Activated CD8-positive, alpha-beta memory T cell treated with anti-CD3 and anti-CD28 coated beads, Interleukin-2, amount 50 U/mL, for 24 hours (primary cell): ENCODE results near the gene ZNF609.
"Not testable (repeated sequence)": the region's sequence is repeated elsewhere in the genome, so short reads cannot be mapped to it uniquely, and the experiment has no call there.

Source experiments
- DNase-seq: peaks from one replicate; pipeline ENCODE4 v3.0.0-alpha.2; 2020; ENCODE audit errors: extremely low read depth

The ZNF609 gene

DNA sequence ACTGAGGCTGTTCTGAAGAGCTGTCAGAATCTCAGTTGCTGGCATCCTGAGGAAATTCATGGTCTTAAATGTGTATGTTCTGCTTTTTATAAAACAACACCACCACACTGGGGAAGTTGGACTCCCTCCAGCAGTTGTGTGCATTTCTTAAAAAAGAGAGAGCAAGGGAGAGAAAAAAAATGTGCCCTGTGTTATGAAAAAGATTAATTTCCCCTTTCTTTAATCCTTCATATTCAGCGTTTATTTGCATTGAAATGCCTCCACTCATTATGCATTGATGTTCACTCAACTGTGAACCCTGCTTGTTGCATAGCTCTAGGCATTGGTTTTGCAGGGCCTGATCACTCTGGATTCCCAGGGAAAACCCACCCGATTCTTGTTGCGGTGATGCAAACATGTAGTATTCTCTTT is 4.4 kb upstream of the ZNF609 start:
- DNase-seq = no peak

DNA sequence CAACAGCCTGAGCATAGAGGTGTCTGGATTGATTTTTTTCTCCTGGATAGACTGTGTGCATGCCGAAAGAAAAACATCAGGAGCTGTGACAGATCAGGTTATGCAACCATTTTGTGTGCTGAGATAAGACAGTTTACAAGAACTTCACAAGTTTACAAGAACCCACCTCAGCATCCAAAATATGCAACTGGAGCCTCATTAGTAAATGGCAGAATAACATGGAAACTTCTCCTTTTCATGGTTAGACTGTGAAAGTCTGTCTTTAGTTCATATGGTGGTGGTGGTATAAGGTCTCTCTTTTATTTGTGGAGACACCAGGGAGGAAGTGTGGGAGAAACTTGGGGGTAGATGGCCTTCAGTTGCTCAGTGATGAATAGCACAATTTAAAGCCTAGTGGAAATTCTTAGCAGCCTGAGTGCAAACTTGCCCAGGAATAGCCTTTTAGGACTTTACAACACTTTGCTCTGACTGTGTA is 3.7 kb upstream of the ZNF609 start:
- DNase-seq = no peak

DNA sequence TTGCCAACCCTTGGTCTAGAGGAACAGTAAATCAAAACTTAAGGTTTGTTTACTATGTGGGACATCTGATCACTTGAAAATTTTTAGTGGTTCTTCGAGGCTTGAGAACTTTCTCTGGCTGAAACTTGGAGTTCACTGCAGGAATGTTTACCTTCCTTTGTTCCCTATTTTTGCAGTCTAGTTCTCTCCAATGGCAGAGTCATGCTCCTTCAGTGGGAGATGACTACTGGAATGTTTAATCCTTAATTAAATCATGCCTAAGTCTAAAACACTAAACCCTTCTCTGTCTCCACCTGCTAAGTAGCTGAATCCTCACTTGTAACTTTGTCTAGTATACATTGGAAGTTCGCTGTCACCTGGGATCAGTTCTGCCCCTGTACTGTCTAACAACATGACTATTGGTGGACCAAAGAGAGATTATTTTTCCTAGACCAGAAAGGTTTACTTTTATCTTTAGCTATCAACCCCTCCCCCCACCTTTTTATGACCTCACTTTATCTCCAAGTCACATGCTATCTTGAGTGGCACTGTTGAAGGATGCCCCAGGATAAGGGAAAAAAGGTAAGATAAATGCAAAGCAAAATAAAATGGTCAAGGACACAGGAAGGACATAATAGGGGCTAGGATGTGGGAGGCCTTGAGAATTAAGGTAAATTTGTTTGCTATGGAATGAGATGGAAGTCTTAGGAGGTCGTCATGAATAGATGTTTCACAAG is 1.2 kb upstream of the ZNF609 start:
- DNase-seq = no peak

DNA sequence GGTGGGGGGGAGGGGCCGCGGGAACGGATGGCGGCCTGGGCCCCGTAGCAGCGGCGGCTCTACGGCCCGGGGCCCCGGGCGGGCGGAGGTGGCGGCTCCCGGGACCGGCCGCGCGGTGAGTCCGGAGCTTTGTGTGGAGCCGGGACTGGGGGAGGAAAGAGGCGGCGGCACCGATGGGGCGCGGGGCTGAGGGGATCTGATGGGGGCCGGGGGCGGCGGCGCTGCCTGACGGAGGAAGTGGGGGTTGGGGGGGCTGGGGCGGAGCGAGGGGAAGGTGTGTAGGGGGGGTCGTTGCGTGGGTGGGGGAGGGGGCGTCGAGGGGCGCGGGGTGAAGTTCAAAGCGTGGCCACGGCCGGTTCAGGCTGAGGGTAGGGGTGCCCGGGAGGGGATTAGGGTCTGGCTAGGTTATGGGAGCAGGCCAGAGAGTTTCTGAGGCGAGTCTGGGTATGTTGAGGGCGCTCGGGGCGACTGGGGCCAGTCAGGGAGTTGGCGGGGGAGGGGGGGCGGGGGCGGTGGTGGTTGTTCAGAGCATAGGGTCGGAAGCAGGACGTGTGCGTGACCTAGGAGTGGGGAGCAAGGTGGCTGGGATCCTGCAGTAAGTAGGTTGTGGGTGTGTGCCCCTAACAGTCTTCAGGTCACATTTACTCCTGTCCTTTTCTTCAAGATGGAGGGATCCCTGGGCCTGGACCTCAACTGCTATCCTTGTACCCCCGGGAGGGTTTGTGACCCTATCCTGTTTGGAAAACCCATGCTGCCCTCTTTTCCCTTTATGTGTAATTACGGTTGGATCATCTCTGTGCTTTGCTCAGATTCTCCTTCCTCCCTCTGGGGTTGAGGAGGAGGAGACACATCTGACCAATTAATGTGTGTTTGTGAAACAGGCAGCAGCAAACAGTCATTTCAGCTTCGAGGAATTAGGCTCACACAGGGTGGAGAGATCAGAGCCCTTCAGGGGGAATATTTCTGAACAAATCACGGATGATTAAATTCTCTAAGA is 644 bp downstream of the ZNF609 start:
- DNase-seq = no peak

DNA sequence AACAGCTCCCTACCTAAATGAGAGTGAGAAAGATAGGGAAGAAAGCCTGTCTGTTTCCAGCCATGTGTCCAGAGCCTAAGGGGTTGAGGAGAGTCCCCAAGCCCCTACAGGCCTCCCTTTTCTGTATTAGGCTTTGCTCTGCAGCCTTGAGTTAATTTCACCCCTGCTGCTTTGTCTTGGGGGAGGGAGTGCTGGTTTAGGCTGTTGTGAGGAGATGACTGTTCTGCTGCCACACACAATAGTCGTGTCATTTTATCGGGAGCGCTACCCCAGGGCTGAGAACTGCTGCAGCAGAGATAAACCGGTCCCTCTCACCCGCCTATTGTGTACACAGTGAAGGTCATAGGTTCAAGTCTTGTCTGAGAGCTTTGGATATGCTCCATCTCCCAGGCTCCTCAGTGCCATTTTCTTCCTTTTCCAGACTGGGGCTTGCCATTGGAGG is 1.4 kb downstream of the ZNF609 start:
- DNase-seq = no peak

DNA sequence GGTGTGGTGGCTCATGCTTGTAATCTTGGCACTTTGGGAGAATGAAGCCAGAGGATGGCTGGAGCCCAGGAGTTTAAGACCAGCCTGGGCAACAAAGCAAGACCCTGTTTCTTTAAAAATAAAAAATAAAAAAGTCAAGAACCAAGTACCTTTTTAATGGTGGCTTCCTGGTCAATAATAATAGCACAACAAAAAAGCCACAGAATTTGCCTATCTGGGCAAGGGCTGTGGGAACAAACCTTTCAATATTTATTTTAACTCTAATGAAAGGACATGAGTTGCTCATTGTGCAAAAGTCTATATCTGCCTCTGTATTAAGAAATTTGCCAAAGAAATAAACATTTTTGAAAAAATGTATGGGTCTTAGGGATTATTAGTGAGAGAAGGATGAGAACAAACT is 2.1 kb downstream of the ZNF609 start:
- no peak for DNase-seq

DNA sequence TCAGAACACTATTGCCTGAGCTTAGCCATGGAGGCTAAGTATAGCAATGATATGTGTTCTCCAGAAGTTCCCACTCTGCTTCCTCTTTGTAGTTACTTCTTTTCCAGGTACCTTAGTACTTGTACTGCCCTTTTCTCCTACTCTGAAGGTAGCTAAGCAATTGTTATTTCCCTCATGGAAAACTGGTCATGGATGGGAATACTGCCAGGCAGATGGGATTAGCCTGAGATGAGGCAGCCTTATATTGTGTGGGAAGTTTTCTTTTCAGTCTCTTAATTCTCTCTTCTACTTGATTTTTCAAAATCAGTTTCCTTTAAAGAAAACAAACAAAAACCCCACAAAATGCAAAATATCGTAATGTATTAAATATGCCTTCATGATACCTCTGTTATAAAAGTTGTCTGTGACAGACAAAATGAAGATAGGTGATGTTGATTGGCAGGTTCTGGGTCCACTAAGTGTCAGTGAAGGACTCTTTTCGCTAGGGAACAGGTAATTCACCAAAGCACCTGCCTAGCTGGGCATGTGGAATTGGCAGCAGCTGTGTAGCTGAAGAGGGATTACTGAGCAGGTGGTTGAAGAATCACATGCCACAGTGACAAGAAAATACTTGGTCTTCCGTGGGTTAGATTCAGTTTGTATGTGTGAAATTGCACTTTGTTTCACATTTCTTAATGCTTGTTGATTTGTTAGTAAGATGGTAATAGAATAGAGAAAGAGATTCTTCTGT is 4.1 kb downstream of the ZNF609 start:
- no peak for DNase-seq

DNA sequence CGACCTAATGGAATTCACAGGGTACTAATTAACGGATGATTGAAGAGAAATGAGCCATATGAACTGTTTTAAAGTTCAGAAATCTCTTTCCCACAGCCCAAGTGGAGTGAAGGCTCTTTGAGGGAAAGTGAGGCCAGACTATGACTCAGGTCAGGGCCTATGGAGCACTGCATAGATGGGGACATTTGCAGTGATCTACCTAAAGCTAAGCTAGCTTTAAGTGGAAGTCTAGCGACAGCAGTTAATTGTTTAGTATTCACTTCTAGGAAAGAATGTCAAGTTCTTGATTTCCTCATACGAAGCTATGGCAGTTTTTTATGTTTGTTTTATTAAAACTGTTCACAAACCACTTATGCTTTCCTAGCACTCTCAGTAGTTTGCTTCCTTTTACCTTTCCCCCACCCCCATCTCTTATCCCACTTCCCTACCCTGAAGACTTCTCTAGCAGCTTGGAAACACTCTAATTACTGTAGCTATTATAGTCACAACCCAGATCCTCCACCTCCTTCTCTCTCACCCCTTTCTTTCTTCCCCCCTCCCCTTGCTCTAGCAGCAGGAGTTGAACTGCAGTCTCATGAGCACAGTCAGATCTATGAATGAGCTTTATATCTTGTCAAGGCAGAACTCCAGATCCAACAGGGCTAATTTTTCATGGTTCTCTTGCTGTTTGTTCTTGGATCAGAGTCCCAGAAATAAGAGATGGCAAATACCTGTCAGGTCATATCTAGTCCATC is 6.2 kb downstream of the ZNF609 start:
- no peak for DNase-seq

DNA sequence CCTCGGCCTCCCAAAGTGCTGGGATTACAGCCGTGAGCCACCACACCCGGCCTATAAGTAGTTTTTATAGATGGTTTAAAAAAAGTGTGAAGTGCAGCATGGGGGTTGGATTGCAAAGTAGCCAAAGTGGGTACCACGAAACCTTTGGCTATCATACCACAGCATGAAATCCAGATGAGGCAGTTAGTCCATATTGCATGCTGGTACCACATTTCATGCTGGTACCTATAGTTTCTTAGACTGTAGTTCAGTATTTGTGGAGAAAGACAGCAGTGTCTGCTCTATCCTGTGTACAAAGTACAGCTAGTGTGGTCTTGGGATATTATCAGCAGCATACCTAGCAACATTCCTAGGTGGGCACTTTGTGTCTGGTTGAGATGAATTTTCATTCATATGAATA is 11.8 kb downstream of the ZNF609 start:
- no peak for DNase-seq

DNA sequence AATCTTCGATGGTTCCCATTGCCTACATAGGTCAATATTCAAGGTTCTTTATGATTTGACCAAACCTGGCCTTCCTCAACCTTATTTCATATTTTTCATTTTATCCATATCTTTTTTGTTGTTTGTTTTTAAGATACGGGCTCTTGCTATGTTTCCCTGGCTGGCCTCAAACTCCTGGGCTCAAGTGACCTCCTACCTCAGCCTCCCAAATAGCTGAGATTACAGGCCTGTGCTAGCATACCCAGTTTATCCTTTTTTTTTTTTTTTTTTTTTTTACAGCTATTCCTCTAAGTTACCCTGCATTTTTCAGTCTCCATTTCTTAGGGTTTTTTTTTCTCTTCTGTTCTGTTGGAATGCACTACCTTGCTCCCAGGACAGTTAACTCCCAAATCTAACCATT is 14.5 kb downstream of the ZNF609 start:
- DNase-seq = no peak

DNA sequence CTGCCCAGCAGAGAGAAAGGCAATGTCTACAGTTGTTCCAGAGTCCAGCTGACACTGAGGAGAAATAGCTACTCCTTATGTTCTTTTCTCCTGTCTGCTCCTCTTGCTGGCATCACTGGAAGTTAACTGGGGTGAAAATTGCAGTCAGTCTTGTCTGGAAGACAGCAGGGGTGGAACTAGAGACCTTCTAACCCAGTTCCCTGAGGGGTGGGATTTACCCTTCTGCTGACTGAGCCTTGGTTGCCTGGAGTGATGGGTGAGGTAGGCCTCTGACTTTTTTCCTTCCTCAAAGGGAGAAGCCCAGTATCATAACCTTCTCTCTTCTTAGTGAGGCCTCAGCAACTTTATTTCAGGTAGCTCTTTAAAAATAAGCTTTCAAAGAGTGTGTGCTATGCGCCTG is 16.2 kb downstream of the ZNF609 start:
- DNase-seq = no peak

DNA sequence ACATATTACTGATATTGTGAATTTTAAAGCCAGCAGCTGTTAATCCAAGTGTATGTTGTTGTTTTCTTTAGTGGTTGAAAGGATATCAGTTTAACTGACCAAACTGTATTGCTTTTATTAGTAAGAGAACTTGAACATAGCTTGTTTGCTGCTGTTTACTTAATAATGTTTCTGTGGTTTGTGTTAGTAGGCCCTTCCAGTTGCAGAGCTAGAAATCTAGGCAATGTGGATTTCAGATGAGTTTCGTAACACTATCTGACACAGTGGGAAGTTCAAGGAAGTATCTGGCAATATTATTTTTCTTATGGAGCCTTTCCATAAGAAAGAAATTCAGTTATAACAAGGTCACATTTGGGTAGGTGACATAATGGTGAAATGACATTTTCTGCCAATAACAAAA is 18.5 kb downstream of the ZNF609 start:
- DNase-seq = no peak

DNA sequence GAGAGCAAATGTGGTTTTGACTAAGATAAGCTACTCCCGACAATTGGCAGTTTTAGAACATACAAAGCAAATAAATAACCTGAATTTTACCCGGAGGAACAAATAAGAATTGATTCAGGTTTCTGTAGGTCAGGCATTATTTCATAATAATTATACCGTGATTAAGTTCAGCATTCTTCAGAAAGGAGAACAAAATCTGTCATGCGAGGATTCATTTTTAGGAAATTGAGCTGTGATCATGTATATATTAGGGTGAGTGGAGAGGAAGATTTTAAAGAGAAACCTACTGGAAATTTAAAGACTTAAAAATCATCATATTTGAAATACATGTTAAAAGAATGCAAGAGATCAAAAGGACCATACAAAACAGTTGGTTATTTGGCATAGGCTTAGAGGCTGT is 20.5 kb downstream of the ZNF609 start:
- no peak for DNase-seq

DNA sequence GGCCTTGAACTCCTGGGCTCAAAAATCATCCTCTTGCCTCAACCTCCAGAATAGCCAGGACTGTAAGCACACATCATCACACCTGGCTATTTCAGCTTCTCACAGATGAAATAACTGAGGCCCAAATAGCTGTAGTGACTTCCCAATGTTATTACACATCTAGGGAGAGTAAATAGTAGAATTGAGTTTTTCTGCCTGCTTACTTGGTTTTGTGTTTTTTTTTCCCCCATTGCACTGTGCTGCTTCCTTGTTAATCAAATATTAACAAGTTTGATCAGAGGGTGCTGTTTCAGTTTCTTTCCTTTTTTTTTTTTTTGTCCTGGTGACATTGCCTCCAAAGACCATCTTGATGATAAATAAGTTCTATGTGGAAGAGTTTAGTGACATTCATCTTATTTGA is 23.4 kb downstream of the ZNF609 start:
- DNase-seq = no peak

DNA sequence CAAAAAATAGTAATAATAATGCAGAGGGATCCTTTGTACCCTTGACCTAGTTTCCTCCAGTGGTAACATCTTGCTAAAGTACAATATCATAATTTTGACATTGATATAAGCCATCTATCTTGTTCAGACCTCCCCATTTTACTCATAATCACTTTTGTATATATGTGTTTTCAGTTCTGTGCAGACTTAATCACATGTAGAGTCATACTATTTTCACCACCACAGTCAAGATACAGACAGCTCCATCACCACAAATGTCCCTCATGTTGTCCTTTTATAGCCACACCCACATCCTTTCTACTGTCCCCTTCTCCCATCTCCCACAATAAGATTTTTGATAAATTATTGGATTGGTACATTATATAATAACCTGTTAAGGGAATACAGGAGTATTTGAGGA is 25.4 kb downstream of the ZNF609 start:
- DNase-seq = no peak

DNA sequence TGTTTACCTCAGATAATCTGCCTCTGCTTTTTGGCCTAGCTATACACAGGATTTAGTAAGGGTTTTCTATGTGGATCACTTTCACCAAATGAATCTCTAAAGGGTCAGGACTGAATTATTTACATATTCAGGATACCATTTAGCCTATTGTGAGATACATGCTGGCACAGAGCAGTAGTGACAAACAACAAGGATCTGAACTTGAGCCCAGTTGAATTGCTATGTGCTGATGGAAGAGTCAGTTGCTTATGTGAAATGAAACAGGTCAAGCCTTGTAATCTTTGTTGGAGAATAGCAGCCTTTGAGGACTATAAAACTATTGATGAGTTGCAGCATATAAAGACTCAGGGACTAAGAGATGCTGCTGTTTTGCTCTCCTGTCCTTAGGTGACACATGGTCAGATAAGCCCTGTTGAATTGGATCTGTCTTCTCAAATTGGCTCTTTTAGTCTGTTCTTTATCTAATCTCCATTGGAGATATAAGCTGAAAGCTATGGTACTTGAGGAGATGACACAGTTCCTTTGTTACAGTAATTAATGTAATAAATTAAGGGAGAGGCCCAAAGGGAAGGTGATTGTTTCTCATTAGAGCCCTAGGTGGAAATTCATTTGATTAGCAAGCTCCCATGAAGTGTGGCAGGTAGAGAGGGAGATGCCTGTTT is 30.4 kb downstream of the ZNF609 start:
- DNase-seq = no peak

DNA sequence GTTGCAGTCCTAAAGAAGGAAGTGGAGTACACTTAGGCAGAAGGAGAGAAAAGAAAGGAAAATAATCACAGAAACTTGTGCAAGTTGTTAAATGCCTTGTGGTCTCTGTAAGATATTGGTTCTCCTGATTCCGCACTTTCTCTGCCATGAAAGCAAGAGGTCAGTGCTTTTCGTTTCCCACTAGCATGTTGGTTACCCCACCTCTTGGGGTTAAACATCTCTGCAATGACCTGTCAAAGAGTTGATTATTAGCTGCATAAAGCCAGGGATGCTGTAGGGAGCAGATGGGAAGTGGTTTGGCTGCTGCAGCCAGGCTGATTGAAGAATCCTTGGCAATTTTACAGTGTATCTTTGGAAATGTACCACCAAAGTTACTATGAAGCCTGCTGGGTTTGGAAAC is 33.3 kb downstream of the ZNF609 start:
- no peak for DNase-seq

DNA sequence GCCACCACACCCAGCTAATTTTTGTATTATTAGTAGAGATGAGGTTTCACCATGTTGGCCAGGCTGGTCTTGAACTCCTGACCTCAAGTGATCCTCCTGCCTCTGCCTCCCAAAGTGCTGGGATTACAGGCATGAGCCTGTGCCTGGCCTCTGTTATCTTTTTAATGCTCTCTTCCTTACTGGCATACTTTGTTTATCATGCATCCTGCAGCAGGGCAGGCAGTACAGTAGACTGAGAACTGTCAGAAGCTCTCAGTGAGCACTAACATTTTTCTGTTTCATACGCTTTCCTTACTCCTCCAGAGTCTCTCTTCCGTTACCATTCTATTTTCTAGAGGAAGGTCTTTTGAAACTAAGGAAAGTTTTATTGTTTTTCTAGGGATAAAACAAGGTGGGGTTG is 35.6 kb downstream of the ZNF609 start:
- DNase-seq = not testable (repeated sequence)

DNA sequence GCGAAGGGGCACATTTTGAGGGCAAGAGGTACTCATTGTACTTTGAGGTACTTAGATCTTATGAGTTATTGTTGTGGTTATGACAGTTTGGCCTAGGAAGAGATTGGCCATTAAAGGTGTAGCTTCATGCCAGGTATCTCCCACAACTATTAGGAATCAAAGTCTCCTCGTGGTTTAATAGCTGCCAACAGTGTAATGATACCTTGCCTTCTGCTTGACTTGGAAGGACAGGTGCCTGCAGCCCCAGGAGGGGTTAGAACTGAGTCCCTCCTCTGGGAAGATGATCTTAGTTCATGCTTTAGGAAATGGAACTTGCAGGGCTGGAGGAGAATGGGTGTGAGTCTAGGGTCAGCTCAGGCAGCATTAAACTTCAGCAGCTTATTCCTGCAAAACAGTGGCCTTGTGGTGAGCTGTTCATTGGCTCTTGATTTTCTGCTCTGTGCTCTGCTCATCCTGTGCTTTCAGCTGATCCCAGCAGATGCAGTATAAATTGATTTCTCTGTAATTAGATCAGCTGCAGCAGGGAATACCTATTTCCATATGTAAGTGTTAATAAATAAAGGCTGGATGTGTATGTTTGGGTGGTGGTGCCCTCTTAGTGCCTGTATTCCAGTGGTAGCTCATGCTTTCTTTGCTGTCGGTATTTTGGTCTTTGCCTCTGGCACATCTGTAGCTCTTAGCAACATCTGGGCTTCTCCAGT is 40.5 kb downstream of the ZNF609 start:
- DNase-seq = no peak

DNA sequence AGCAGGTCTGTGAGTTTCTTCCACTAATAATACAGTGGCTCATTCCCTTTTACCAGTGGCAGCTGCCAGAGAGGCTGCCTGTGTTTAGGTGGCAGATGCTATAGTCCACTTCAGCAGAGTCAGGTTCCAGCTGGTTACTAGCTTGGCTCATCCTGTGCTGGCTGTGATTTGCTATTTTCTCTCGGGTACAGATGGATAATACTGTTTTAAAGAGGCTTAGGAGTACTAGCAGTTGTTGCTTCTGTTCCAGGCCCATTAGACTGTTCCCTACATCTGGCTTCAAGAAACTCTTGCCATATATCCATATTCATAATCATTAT is 41.0 kb downstream of the ZNF609 start:
- no peak for DNase-seq

DNA sequence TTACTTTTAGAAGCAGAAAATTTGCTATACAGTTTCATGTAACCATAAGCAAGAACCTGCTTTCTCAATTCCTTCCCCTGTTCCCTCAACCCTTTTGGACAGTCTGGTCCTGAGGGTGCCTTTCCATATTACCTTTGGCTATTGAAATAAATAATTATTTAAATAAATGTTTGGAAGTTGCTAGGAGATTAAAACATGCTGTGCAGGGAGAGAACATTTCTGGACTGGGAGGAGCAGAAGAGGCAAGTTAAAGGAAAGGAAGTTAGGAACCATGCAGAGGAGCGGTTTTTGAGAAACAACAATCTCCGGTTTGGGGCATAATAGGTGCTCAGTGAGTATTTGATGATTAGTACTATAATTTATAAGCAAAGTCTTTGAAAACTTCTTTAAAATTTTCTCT is 41.8 kb downstream of the ZNF609 start:
- no peak for DNase-seq
